Kidney epithelial cell (primary cell): Measurements from ENCODE around the gene PKIG. TPM values are rescaled to one million over a fixed set of nuclear protein-coding genes. Genes with fewer than 3 reads are reported as not detected.
A peak's percentile ranks its signal among the peaks of the same experiment; 100 is the strongest.

Experiments
- DNase-seq: peaks from one replicate; pipeline ENCODE4 v3.0.0-alpha.2; 2010; ENCODE audit warnings: low read depth
- H3K27me3 ChIP-seq: 2 replicates; pipeline ENCODE4 v1.6.0; 2011; ENCODE audit warnings: low read length; ENCODE audit not compliant: control insufficient read depth, insufficient read depth
- H3K36me3 ChIP-seq: 2 replicates; pipeline ENCODE4 v1.5.1; 2011; ENCODE audit warnings: low read length; ENCODE audit not compliant: control insufficient read depth, insufficient read depth
- H3K4me3 ChIP-seq: 2 replicates; pipeline ENCODE4 v1.5.1; 2011; ENCODE audit warnings: low read depth, mild to moderate bottlenecking, control low read depth, low read length
- total RNA-seq: library from RNA; depleted of rRNA; stranded (reverse); fragments of >200 nt; gene quantifications from 2 replicates; pipeline ENCODE4 v1.2.3, GENCODE V29; 2015
- TF ChIP-seq, protein P1 (sequence below): IDR thresholded peaks from 2 replicates; pipeline ENCODE4 v1.5.1; 2011; ENCODE audit warnings: mild to moderate bottlenecking, moderate library complexity, low read length, control low read depth, inconsistent platforms; ENCODE audit not compliant: insufficient read depth, poor library complexity, severe bottlenecking

PKIG gene
- total RNA-seq, 1 donor from 2014 or later, result 74.1 TPM

DNA sequence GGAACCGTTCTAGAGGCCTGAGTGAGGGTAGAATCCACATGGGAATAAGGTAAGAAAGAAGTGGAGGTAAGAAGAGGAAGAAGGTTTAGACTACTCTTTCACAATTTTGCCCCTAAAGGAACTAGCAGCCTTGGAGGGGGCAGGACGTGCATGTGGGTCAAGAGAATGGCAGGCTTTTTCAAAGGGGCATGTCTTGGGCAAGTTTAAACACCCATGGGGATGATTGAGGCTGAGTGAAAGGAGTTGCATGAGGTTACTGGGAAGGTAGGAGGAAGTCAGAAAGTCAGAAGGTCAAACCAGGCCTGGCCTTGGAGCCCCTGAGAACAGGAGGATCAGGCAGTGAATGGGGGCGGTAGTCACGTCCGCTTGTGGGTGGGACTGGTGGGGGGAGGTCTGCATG lies 58.9 kb downstream of the PKIG start:
- H3K36me3 ChIP-seq, result no peaks in the 10 kb centered on the region
- DNase-seq, result no peak
- H3K4me3 ChIP-seq, result no peak overlapping the region
- no peaks in the 10 kb centered on the region for H3K27me3 ChIP-seq
- TF ChIP-seq, protein P1, sequence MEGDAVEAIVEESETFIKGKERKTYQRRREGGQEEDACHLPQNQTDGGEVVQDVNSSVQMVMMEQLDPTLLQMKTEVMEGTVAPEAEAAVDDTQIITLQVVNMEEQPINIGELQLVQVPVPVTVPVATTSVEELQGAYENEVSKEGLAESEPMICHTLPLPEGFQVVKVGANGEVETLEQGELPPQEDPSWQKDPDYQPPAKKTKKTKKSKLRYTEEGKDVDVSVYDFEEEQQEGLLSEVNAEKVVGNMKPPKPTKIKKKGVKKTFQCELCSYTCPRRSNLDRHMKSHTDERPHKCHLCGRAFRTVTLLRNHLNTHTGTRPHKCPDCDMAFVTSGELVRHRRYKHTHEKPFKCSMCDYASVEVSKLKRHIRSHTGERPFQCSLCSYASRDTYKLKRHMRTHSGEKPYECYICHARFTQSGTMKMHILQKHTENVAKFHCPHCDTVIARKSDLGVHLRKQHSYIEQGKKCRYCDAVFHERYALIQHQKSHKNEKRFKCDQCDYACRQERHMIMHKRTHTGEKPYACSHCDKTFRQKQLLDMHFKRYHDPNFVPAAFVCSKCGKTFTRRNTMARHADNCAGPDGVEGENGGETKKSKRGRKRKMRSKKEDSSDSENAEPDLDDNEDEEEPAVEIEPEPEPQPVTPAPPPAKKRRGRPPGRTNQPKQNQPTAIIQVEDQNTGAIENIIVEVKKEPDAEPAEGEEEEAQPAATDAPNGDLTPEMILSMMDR, result no peak

DNA sequence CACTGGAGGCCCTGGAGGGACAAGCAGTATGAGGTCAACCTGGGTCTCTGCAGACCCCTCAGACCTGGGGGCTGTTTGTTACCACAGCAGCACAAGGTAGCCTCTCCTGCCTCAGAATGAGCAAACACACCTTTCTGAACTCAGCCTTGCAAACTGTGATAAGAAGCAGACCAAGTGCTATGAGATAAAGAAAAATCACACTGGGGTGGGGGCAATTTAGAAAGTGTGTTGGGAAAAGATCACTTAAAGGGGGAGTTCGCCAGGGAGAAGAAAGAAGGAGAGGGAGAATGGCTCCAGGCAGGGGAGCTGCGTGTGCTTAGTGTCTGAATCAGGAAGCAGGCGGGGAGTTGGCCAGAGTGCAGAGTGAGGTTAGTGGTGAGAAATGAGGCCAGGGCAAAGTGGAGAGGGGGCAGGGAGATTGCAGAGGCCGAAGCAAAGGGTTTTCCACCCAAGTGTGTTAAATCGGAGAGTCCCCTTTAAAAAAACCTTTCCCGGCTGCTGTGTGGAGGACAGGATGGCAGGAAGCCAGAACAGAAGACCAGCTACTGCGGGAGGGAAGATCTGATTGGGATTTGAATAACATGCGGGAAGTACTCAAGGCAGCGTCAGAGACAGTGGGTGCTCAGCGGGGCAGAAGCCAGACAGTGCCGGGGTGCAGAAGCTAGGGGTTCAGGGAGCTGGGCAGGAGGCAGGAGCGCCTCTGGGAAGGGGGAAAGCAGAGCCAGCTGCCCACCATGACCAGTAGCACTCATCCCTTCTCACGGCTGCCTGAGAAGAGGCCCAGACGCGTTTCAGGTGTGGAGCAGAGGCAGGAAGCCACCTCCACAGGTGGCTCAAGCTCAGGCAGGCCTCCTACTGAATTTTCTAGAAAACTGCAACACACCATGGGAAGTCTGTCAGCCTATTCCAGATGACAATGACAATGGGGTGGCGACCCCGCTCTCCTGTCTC lies 60.1 kb downstream of the PKIG start:
- TF ChIP-seq, protein P1, result no peak

DNA sequence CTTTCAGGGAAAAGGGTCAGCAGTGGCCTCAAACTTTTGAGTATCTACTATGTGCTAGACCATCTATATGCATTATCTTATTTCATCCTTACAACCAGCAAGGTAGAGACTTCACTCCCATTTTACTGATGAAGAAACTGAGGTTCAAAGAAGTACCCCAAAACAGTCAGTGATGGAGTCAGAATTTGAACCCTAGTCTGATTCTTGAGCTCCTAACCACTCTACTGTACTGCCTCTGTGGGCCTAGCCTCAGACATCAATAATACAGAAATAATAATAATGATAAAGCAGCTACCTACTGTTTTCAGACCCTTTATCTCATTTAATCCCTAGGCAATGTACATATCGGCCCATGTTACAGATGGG lies 60.8 kb downstream of the PKIG start:
- TF ChIP-seq, protein P1, result no peak
- no peak for DNase-seq
- H3K36me3 ChIP-seq, result no peaks in the 10 kb centered on the region

More for the DNA sequence above, 60.1 kb downstream of the PKIG start:
- Histone ChIP-seq H3K4me3 (no peak overlapping the region), H3K36me3 (no peaks in the 10 kb centered on the region), H3K27me3 (no peaks in the 10 kb centered on the region)
- peak; percentile 70 for DNase-seq

DNA sequence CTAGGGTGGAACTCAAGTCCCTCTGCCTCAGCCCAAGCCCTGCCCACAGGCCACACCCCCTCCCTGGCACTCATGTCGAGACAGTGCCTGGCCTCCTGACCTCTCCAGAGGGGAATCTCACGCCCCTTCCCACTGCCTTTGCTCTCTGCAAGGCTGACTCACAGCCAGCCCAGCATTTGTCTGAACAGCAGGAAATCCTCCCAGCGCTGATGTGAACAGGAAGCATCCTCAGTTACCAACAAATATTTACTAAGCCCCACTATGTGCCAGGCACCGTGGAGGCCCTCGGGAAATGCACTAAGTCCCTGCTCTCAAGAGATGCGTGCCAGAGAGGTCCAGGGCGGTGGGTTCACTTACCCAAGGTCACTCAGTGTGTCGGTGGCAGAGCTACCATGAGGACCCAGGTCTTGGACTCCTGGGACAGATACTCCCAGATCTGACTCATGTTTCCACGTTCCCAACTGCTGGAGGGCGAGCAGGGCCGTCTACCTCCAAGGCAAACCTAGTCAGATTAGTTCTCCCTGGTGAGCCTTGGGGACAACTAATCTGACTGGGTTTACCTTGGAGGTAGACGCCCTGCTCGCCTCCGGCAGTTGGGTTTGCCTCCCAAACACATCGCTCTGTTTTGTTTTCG lies 61.3 kb downstream of the PKIG start:
- Histone ChIP-seq H3K36me3 (no peaks in the 10 kb centered on the region), H3K27me3 (no peaks in the 10 kb centered on the region), H3K4me3 (no peak overlapping the region)
- DNase-seq, result peak; percentile 49
- TF ChIP-seq, protein P1, result no peak

More for the DNA sequence above, 60.8 kb downstream of the PKIG start:
- no peaks in the 10 kb centered on the region for H3K27me3 ChIP-seq
- H3K4me3 ChIP-seq, result no peak overlapping the region

DNA sequence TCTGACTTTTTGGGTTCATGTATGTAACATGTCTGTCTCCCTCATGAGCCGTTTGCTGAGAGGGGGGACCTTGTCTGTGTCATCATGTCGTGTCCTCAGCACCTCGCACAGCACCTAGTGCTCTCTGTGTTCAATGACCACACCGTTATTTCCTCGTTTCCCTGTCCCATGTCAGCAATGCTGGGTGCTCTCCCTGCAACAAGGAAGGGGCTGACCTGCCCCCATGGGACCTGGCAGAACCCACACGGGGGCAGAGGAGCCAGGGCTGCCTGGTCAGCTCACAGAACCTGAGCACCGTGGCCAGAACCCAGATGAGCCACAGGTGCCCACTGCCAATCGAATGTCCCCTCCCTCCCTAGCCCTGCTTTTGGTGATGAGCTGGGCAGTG lies 61.8 kb downstream of the PKIG start:
- Histone ChIP-seq H3K27me3 (no peaks in the 10 kb centered on the region), H3K4me3 (no peak overlapping the region), H3K36me3 (no peaks in the 10 kb centered on the region)
- no peak for DNase-seq
- TF ChIP-seq, protein P1, result no peak
